ENCODE data around the gene MX1. TPM values are rescaled to one million over a fixed set of nuclear protein-coding genes. Genes with fewer than 3 reads are reported as not detected.

MX1 gene
- total RNA-seq, 2 donors from 2014 or later, result 15.6 to 29.1 TPM

- DNase-seq (ENCODE audit: low spot score), result peak; percentile 49
- H3K4me1 ChIP-seq (replicated peaks), result peaks cover 3% of the 10 kb centered on the region
- TF ChIP-seq POLR2A (IDR thresholded peaks at IDR 0.05), result no peak
- TF ChIP-seq POLR2AphosphoS5 (IDR thresholded peaks at IDR 0.05), result peak; percentile 79
- H3K36me3 ChIP-seq, result no peaks in the 10 kb centered on the region
- no peaks in the 10 kb centered on the region for H3K27me3 ChIP-seq (replicated peaks; ENCODE audit: insufficient read depth)
- H3K9me3 ChIP-seq, result no peaks in the 10 kb centered on the region
- intact Hi-C loops (cut with DNase I), result no loop called here
- peak overlapping the region; percentile 93 to 97 for H3K27ac ChIP-seq
- peak overlapping the region; percentile 62 to 72 for H3K4me3 ChIP-seq
- 18% methylated on average over 9 of the region's 9 CpGs for WGBS
Measured at GRCh38 chr21:41500931-41501381, 74.9 kb downstream of the MX1 start.

DNA sequence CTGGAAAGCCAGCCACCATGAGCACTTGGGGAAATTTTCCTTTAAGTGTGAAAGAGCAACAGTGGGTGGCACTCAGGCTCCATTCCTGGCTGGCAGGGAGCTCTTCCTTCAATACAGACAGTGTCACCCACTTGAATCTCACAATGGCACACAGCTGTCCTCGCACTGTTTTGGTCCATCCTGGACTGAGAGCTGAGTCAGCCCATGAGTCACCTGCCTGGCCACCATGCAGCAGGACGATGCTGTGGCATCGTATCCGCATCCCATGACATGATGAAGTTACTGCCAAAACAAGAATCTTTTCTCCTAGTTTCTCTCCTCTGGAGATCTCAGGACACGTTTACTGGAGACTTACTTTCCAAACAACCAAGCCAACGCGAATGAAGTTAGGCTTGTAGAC lies 75.9 kb downstream of the MX1 start:
- intact Hi-C loops (cut with DNase I), result no loop called here
- H3K9me3 ChIP-seq, result no peaks in the 10 kb centered on the region
- WGBS, result 71% methylated on average over 7 of the region's 7 CpGs
- no peaks in the 10 kb centered on the region for H3K27me3 ChIP-seq (replicated peaks; ENCODE audit: insufficient read depth)
- peak overlapping the region; percentile 62 to 72 for H3K4me3 ChIP-seq
- TF ChIP-seq POLR2AphosphoS5 (IDR thresholded peaks at IDR 0.05), result peak; percentile 39
- no peak for TF ChIP-seq CTCF (IDR thresholded peaks at IDR 0.05)
- DNase-seq (ENCODE audit: low spot score), result no peak
- peak overlapping the region; percentile 93 to 97 for H3K27ac ChIP-seq
- H3K4me1 ChIP-seq (replicated peaks), result peaks cover 3% of the 10 kb centered on the region
- no peaks in the 10 kb centered on the region for H3K36me3 ChIP-seq

GRCh38 chr21:41503331-41503730 lies 77.3 kb downstream of the MX1 start:
- WGBS, result 49% methylated on average over 4 of the region's 4 CpGs
- no peak for DNase-seq (ENCODE audit: low spot score)
- intact Hi-C loops (cut with DNase I), result no loop called here
- no peaks in the 10 kb centered on the region for H3K27me3 ChIP-seq (replicated peaks; ENCODE audit: insufficient read depth)
- H3K9me3 ChIP-seq, result no peaks in the 10 kb centered on the region
- H3K4me1 ChIP-seq (replicated peaks), result no peaks in the 10 kb centered on the region
- no peak for TF ChIP-seq POLR2A (IDR thresholded peaks at IDR 0.05)
- TF ChIP-seq POLR2AphosphoS5 (IDR thresholded peaks at IDR 0.05), result no peak
- TF ChIP-seq CTCF (IDR thresholded peaks at IDR 0.05), result no peak
- H3K4me3 ChIP-seq, result peak overlapping the region; percentile 62 to 72
- H3K36me3 ChIP-seq, result no peaks in the 10 kb centered on the region
- peak overlapping the region; percentile 93 to 97 for H3K27ac ChIP-seq

DNA sequence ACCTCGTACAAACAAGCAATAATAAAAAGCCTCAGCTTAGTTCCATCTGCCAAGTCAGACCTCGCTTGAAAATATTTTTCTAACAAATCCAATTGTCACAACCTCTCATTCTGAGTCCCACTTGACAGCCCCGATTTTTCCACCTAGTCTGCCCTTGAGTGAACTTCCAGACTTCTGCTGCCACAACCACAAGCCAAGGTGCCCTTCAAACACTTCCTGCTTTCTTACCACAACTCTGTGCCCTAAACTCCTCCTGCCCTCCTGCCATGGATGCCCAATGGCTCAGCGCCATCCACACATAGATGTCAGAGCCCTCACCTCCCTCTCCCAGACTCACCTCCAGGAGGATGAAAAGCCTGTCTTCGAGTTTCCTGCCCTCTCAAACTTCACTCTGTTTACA lies 78.0 kb downstream of the MX1 start:
- Histone ChIP-seq H3K36me3 (no peaks in the 10 kb centered on the region), H3K27me3 (replicated peaks; ENCODE audit: insufficient read depth) (no peaks in the 10 kb centered on the region), H3K4me1 (replicated peaks) (no peaks in the 10 kb centered on the region), H3K4me3 (peak overlapping the region; percentile 62 to 72), H3K9me3 (no peaks in the 10 kb centered on the region), H3K27ac (peak overlapping the region; percentile 93 to 97)
- WGBS, result 39% methylated on average over 5 of the region's 5 CpGs
- intact Hi-C loops (cut with DNase I), result no loop called here
- DNase-seq (ENCODE audit: low spot score), result no peak
- TF ChIP-seq POLR2AphosphoS5 (IDR thresholded peaks at IDR 0.05) (no peak), POLR2A (IDR thresholded peaks at IDR 0.05) (no peak), CTCF (IDR thresholded peaks at IDR 0.05) (no peak)

GRCh38 chr21:41506005-41506594 lies 80.1 kb downstream of the MX1 start:
- Histone ChIP-seq H3K9me3 (no peaks in the 10 kb centered on the region), H3K4me3 (peak overlapping the region; percentile 62 to 72), H3K27ac (peak overlapping the region; percentile 93 to 97)

More at GRCh38 chr21:41506005-41506594, 80.1 kb downstream of the MX1 start:
- TF ChIP-seq POLR2AphosphoS5 (IDR thresholded peaks at IDR 0.05) (no peak), CTCF (IDR thresholded peaks at IDR 0.05) (no peak), POLR2A (IDR thresholded peaks at IDR 0.05) (no peak)
- H3K4me1 ChIP-seq (replicated peaks), result no peaks in the 10 kb centered on the region
- no peaks in the 10 kb centered on the region for H3K27me3 ChIP-seq (replicated peaks; ENCODE audit: insufficient read depth)
- H3K36me3 ChIP-seq, result no peaks in the 10 kb centered on the region
- 56% methylated on average over 7 of the region's 7 CpGs for WGBS
- no peak for DNase-seq (ENCODE audit: low spot score)
- intact Hi-C loops (cut with DNase I), result no loop called here

Data from prostate gland (tissue), 2 donors.